Coronary artery (tissue), 2 donors: ENCODE measurements around the gene CCDC157.
"Not testable (repeated sequence)": the region's sequence is repeated elsewhere in the genome, so short reads cannot be mapped to it uniquely, and the experiment has no call there.

Experiments used
- DNase-seq: peaks from one replicate; pipeline ENCODE4 v3.0.0-alpha.2; 2017; ENCODE audit warnings: low spot score
- H3K27ac ChIP-seq, 2 donors: fragments of 200-600 bp; sonication (generic); one replicate each; pipeline ENCODE4 v1.5.1; 2016 to 2019
- H3K4me3 ChIP-seq: fragments of 200-600 bp; sonication (generic); 2 replicates; pipeline ENCODE4 v1.5.1; 2016; ENCODE audit warnings: mild to moderate bottlenecking, moderate library complexity
- CTCF ChIP-seq: fragments of 200-600 bp; sonication (generic); IDR thresholded peaks from one replicate; pipeline ENCODE4 v1.5.1; 2019; ENCODE audit warnings: antibody characterized with exemption

The CCDC157 gene

DNA sequence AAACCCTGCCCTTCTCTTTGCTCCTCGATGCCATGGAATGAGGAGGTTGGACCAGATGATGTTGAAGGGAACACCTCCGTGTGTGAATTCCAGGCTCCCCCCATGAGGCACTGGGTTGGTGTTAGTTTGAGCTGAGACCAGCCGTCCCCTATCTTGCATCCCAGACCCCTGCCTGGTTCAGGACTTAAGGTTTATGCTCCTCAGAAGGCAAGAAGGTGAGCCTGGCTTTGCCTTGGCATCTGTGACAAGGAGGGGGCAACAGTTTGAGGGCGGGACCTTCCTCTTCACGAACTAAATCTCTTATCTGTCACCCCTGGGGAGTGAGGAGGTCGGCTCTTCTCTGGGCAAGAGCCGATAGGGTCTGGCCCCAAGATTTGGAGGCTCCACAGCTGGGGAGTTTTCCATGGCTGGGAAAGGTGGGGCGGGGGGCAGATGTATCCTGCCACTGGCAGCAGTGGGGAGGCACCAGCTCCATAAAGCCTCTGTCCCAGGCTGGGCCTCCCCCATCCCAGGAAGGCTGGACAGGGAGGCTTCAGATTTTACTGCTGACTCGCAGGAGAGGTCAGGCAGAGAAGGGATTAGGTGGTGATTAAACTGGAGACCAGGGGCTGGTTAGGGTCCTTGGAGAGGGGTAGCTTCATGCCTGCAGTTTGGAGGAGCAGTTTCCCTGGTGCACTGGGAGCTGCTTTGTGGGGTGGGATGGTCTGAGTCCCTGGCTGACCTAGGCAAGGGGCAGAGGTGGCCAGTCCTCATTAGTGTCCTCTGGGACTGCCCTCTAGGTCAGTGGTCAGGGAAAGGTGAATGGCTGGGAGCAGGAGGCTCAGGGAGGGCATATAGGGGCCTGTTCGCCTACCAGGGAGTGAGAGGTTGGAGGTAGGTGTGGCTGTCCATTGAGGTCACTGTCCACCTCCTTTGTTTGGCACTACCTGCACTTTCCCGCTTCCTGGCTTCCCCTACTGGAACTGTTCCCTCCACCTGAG, 41.1 kb downstream of the CCDC157 start:
- peak overlapping the region in 1 of 2 donors; percentile 81 for H3K27ac ChIP-seq
- DNase-seq, result no peak

GRCh38 chr22:30398685-30399680, 42.2 kb downstream of the CCDC157 start:
- TF ChIP-seq CTCF, result no peak
- Histone ChIP-seq H3K4me3 (peak overlapping the region; percentile 85), H3K27ac (peak overlapping the region in 1 of 2 donors; percentile 81)
- DNase-seq, result no peak

More for the DNA sequence above, 41.1 kb downstream of the CCDC157 start:
- TF ChIP-seq CTCF, result no peak
- H3K4me3 ChIP-seq, result peak overlapping the region; percentile 85

DNA sequence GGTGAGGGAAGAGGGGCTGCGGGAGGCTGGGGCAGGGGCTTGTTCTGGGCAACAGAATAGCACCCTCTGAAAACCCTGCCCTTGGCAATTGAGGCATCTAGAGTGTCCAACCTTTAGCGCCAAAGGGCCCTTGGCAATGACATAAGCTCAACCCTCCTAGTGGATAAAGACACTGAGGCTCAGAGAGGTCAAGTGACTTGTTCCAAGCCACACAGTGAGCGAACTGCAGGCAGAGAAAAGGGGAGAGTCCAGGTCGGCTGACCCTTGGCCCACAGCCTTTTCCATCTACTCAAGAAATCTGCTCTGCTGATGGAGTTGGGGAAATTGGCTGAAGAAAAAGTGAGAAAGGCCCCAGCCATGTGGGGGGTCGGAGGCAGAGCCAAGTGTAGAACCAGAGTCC, 42.9 kb downstream of the CCDC157 start:
- TF ChIP-seq CTCF, result no peak
- H3K27ac ChIP-seq, result peak overlapping the region in 1 of 2 donors; percentile 43
- no peak for DNase-seq
- H3K4me3 ChIP-seq, result no peak overlapping the region

GRCh38 chr22:30400159-30400558, 43.4 kb downstream of the CCDC157 start:
- no peak overlapping the region for H3K4me3 ChIP-seq
- DNase-seq, result no peak
- no peak for TF ChIP-seq CTCF
- peak overlapping the region in 1 of 2 donors; percentile 43 for H3K27ac ChIP-seq

- H3K27ac ChIP-seq, DNase-seq, H3K4me3 ChIP-seq: not testable (repeated sequence)
These were observed 44.2 kb downstream of the CCDC157 start for GRCh38 chr22:30401024-30401423.

DNA sequence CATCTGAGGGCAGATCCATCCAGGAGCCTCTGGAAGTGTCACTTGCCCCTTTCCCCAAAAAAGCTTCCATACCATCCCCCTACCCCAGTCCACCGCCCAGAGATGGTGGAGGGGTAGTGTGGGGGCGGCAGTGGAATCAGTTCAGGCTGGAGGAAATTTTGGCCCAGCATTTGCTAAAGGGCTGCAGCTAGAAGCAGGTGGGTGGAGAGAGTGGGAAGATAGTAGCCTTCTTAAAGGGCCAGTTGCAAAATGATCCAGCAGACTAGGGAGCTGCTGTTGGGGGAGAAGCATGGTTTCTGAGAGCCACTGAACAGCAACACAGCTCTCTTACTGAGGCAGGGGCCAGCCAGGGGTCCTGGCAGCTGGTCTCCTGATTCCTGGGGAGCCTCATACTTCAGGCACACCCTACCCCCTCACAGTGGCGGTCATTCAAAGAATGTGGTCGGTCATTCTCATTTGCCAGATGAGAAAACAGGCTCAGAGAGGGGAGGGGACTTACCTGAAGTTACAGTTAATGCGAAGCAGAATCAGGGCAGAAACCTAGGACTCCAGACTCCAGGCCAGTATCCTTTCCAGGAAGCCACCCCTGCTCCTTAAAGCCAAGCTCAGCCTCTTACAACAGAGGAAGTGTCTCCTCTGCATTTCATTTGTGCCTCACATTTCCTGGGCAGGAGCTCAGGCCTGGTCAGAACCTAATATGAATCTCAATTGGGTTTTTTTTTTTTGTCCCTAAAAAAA, 45.4 kb downstream of the CCDC157 start:
- Histone ChIP-seq H3K4me3 (no peak overlapping the region), H3K27ac (no peak overlapping the region)
- no peak for DNase-seq
- TF ChIP-seq CTCF, result no peak

DNA sequence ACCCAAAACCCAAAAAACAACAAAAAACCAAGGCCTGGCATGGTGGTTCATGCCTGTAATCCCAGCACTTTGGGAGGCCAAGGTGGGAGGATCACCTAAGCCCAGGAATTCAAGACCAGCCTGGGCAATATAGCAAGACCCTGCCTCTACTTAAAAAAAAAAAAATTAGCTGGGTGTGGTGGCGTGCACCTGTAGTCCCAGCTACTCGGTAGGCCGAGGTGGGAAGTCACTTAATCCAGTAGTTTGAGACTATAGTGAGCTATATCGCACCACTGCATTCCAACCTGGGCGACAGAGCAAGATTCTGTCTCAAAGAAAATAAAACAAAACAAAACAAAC, 45.9 kb downstream of the CCDC157 start:
- H3K27ac ChIP-seq, DNase-seq: not testable (repeated sequence)

More for the DNA sequence above, 45.9 kb downstream of the CCDC157 start:
- H3K4me3 ChIP-seq, result not testable (repeated sequence)
